ENCODE measurements around the gene IL13RA2. TPM values are rescaled to one million over a fixed set of nuclear protein-coding genes. Genes with fewer than 3 reads are reported as not detected.

Gene IL13RA2
- total and polyA plus RNA-seq, 4 donors = 1.9 to 5.4 (median 2.8) TPM

DNA sequence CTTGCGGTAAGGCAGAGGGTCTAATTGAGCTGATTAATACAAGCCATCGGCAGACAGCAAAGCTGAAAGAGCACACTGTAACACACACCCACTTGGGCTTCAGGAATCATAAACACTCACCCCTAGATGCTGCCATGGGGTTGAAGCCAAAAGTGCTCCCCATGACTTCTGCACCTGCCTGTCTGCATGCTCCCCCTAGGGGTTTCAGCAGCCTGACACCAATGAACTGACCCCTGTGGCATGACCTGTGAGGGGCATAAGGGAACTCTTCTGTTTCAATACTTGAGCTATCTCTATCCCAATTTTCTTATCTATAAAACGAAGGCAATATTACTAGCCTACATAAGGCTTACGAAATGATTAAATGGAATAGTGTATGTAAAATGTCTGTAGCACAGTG is 23.0 kb upstream of the IL13RA2 start:
- no peaks in the 10 kb centered on the region for H3K36me3 ChIP-seq (ENCODE audit: control insufficient read depth in 4 of 4, insufficient read depth in 3 of 4, low read depth in 1 of 4, low read length in 3 of 4)
- no peak overlapping the region for H3K4me3 ChIP-seq (ENCODE audit: low read depth in 1 of 3, low read length in 3 of 3)
- H3K27ac ChIP-seq (ENCODE audit: low read depth in 1 of 2, low read length in 2 of 2) = no peak overlapping the region
- no peak overlapping the region for H3K9ac ChIP-seq (ENCODE audit: low read depth in 1 of 2, low read length in 2 of 2)
- TF ChIP-seq, protein P1, sequence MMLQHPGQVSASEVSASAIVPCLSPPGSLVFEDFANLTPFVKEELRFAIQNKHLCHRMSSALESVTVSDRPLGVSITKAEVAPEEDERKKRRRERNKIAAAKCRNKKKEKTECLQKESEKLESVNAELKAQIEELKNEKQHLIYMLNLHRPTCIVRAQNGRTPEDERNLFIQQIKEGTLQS (IDR thresholded peaks at IDR 0.05) = no peak
- no peak for TF ChIP-seq GABPA (IDR thresholded peaks at IDR 0.05 in 1 of 2, conservative IDR thresholded peaks at IDR 0.05 in 1 of 2)
- no peak for TF ChIP-seq FOXA1 (IDR thresholded peaks at IDR 0.05)
- TF ChIP-seq JUND (IDR thresholded peaks at IDR 0.05) = no peak
- TF ChIP-seq, protein P2, sequence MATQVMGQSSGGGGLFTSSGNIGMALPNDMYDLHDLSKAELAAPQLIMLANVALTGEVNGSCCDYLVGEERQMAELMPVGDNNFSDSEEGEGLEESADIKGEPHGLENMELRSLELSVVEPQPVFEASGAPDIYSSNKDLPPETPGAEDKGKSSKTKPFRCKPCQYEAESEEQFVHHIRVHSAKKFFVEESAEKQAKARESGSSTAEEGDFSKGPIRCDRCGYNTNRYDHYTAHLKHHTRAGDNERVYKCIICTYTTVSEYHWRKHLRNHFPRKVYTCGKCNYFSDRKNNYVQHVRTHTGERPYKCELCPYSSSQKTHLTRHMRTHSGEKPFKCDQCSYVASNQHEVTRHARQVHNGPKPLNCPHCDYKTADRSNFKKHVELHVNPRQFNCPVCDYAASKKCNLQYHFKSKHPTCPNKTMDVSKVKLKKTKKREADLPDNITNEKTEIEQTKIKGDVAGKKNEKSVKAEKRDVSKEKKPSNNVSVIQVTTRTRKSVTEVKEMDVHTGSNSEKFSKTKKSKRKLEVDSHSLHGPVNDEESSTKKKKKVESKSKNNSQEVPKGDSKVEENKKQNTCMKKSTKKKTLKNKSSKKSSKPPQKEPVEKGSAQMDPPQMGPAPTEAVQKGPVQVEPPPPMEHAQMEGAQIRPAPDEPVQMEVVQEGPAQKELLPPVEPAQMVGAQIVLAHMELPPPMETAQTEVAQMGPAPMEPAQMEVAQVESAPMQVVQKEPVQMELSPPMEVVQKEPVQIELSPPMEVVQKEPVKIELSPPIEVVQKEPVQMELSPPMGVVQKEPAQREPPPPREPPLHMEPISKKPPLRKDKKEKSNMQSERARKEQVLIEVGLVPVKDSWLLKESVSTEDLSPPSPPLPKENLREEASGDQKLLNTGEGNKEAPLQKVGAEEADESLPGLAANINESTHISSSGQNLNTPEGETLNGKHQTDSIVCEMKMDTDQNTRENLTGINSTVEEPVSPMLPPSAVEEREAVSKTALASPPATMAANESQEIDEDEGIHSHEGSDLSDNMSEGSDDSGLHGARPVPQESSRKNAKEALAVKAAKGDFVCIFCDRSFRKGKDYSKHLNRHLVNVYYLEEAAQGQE (IDR thresholded peaks at IDR 0.05) = no peak
- no peak for TF ChIP-seq EGR1 (IDR thresholded peaks at IDR 0.05; ENCODE audit: low read depth in 2 of 2)
- TF ChIP-seq NR2F2 (IDR thresholded peaks at IDR 0.05) = no peak
- TF ChIP-seq HNF4G (IDR thresholded peaks at IDR 0.05) = no peak
- 68% methylated on average over 4 of the region's 4 CpGs for WGBS
- H3K27me3 ChIP-seq (ENCODE audit: control insufficient read depth in 4 of 4, insufficient read depth in 4 of 4, low read length in 3 of 4) = peaks cover 0 to 3% (median 0%) of the 10 kb centered on the region in 4 donors
- no peaks in the 10 kb centered on the region for H3K9me3 ChIP-seq (ENCODE audit: control insufficient read depth in 4 of 4, low read length in 3 of 4)
- no peaks in the 10 kb centered on the region for H3K4me1 ChIP-seq (ENCODE audit: control insufficient read depth in 4 of 4, insufficient read depth in 4 of 4, low read length in 3 of 4)
- no peak for DNase-seq (ENCODE audit: low spot score)

DNA sequence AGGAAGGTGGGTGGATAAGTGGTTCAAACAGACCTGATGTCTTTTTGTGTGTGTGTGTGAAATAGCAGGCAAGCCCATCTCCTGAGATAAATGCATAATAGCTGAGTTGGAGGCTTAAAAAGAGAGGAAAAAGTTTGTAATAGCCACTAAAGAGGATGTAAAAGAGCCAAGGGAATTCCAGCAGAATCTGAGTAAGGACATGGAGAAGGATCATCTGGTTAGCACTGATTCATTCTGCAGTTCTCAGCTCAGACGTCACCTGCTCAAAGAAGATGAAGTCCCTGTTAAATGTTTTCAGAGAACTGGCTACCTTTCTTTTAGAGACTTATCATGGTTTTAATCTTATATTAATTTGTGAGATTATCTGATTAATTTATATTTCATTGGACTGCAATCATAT is 21.0 kb upstream of the IL13RA2 start:
- no peak overlapping the region for H3K4me3 ChIP-seq (ENCODE audit: low read depth in 1 of 3, low read length in 3 of 3)
- H3K36me3 ChIP-seq (ENCODE audit: control insufficient read depth in 4 of 4, insufficient read depth in 3 of 4, low read depth in 1 of 4, low read length in 3 of 4) = no peaks in the 10 kb centered on the region
- no peaks in the 10 kb centered on the region for H3K9me3 ChIP-seq (ENCODE audit: control insufficient read depth in 4 of 4, low read length in 3 of 4)
- no peaks in the 10 kb centered on the region for H3K4me1 ChIP-seq (ENCODE audit: control insufficient read depth in 4 of 4, insufficient read depth in 4 of 4, low read length in 3 of 4)
- peaks cover 0 to 3% (median 0%) of the 10 kb centered on the region in 4 donors for H3K27me3 ChIP-seq (ENCODE audit: control insufficient read depth in 4 of 4, insufficient read depth in 4 of 4, low read length in 3 of 4)
- WGBS = 57% methylated on average over 1 of the region's 1 CpG
- TF ChIP-seq GABPA (IDR thresholded peaks at IDR 0.05 in 1 of 2, conservative IDR thresholded peaks at IDR 0.05 in 1 of 2) = no peak
- no peak for TF ChIP-seq MAX (IDR thresholded peaks at IDR 0.05)
- no peak for TF ChIP-seq RXRA (IDR thresholded peaks at IDR 0.05)
- TF ChIP-seq SP1 (IDR thresholded peaks at IDR 0.05) = no peak
- TF ChIP-seq, protein P3, sequence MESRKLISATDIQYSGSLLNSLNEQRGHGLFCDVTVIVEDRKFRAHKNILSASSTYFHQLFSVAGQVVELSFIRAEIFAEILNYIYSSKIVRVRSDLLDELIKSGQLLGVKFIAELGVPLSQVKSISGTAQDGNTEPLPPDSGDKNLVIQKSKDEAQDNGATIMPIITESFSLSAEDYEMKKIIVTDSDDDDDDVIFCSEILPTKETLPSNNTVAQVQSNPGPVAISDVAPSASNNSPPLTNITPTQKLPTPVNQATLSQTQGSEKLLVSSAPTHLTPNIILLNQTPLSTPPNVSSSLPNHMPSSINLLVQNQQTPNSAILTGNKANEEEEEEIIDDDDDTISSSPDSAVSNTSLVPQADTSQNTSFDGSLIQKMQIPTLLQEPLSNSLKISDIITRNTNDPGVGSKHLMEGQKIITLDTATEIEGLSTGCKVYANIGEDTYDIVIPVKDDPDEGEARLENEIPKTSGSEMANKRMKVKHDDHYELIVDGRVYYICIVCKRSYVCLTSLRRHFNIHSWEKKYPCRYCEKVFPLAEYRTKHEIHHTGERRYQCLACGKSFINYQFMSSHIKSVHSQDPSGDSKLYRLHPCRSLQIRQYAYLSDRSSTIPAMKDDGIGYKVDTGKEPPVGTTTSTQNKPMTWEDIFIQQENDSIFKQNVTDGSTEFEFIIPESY (IDR thresholded peaks at IDR 0.05) = no peak
- TF ChIP-seq, protein P4, sequence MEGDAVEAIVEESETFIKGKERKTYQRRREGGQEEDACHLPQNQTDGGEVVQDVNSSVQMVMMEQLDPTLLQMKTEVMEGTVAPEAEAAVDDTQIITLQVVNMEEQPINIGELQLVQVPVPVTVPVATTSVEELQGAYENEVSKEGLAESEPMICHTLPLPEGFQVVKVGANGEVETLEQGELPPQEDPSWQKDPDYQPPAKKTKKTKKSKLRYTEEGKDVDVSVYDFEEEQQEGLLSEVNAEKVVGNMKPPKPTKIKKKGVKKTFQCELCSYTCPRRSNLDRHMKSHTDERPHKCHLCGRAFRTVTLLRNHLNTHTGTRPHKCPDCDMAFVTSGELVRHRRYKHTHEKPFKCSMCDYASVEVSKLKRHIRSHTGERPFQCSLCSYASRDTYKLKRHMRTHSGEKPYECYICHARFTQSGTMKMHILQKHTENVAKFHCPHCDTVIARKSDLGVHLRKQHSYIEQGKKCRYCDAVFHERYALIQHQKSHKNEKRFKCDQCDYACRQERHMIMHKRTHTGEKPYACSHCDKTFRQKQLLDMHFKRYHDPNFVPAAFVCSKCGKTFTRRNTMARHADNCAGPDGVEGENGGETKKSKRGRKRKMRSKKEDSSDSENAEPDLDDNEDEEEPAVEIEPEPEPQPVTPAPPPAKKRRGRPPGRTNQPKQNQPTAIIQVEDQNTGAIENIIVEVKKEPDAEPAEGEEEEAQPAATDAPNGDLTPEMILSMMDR (IDR thresholded peaks at IDR 0.05; ENCODE audit: low read depth, low read length, missing input control) = no peak
- TF ChIP-seq, protein P2 (IDR thresholded peaks at IDR 0.05) = no peak
- TF ChIP-seq JUND (IDR thresholded peaks at IDR 0.05) = no peak
- no peak for TF ChIP-seq YY1 (IDR thresholded peaks at IDR 0.05)
- no peak for TF ChIP-seq HNF4G (IDR thresholded peaks at IDR 0.05)
- TF ChIP-seq FOXA2 (IDR thresholded peaks at IDR 0.05) = no peak
- TF ChIP-seq EGR1 (IDR thresholded peaks at IDR 0.05; ENCODE audit: low read depth in 2 of 2) = no peak
- TF ChIP-seq RAD21 (IDR thresholded peaks at IDR 0.05) = no peak
- no peak for TF ChIP-seq FOXA1 (IDR thresholded peaks at IDR 0.05)
- TF ChIP-seq, protein P1 (IDR thresholded peaks at IDR 0.05) = no peak
- no peak for TF ChIP-seq HNF4A (conservative IDR thresholded peaks at IDR 0.05)
- no peak for TF ChIP-seq TAF1 (conservative IDR thresholded peaks at IDR 0.05)
- TF ChIP-seq NR2F2 (IDR thresholded peaks at IDR 0.05) = no peak
- no peak for DNase-seq (ENCODE audit: low spot score)
- no peak overlapping the region for H3K9ac ChIP-seq (ENCODE audit: low read depth in 1 of 2, low read length in 2 of 2)
- H3K27ac ChIP-seq (ENCODE audit: low read depth in 1 of 2, low read length in 2 of 2) = no peak overlapping the region
